NCI-H2029 (cell line): ENCODE data around the gene SLC52A1.
"Not testable (repeated sequence)": the region's sequence is repeated elsewhere in the genome, so short reads cannot be mapped to it uniquely, and the experiment has no call there.

Source experiments
- DNase-seq: peaks from one replicate; lab custom pipeline; 2025; lab: John Stamatoyannopoulos, UW

Gene SLC52A1

GRCh38 chr17:5035315-5035714 lies at the start of gene SLC52A1:
TSS of gene SLC52A1 (minus strand) at chr17:5035426. CDS start at chr17:5034606, 820 bp downstream.
- no peak for DNase-seq

- no peak for DNase-seq
These were observed 45.4 kb upstream of the SLC52A1 start for GRCh38 chr17:5080591-5080990.

- DNase-seq = peak; percentile 63
These were observed 43.1 kb upstream of the SLC52A1 start, which contains the start of gene ZFP3 for GRCh38 chr17:5078106-5079028. TSS of gene ZFP3 (plus strand) at chr17:5078467. CDS start at chr17:5091505, 13,038 bp downstream.

- no peak for DNase-seq
These were observed 42.5 kb upstream of the SLC52A1 start for GRCh38 chr17:5077781-5078105.

- DNase-seq = not testable (repeated sequence)
These were observed 42.0 kb upstream of the SLC52A1 start for GRCh38 chr17:5077275-5077674.

GRCh38 chr17:5075472-5075871 lies 40.2 kb upstream of the SLC52A1 start:
- DNase-seq = not testable (repeated sequence)

GRCh38 chr17:5069724-5070123 lies 34.5 kb upstream of the SLC52A1 start:
- DNase-seq = no peak

GRCh38 chr17:5068236-5068635 lies 33.0 kb upstream of the SLC52A1 start:
- DNase-seq = no peak

GRCh38 chr17:5065227-5065744 lies 30.1 kb upstream of the SLC52A1 start:
- no peak for DNase-seq

GRCh38 chr17:5055543-5055942 lies 20.3 kb upstream of the SLC52A1 start:
- no peak for DNase-seq

GRCh38 chr17:5050278-5050677 lies 15.1 kb upstream of the SLC52A1 start:
- DNase-seq = no peak

GRCh38 chr17:5049314-5049841 lies 14.2 kb upstream of the SLC52A1 start:
- no peak for DNase-seq

GRCh38 chr17:5047446-5047845 lies 12.2 kb upstream of the SLC52A1 start:
- DNase-seq = no peak

- no peak for DNase-seq
These were observed 10.3 kb upstream of the SLC52A1 start for GRCh38 chr17:5045496-5045895.

GRCh38 chr17:5044630-5045029 lies 9.4 kb upstream of the SLC52A1 start:
- no peak for DNase-seq

GRCh38 chr17:5043524-5043923 lies 8.3 kb upstream of the SLC52A1 start:
- no peak for DNase-seq

GRCh38 chr17:5042157-5043022 lies 7.2 kb upstream of the SLC52A1 start:
- DNase-seq = no peak

- no peak for DNase-seq
These were observed 575 bp downstream of the SLC52A1 start for GRCh38 chr17:5034651-5035050.

- no peak for DNase-seq
These were observed 1.2 kb downstream of the SLC52A1 start for GRCh38 chr17:5034063-5034462.

GRCh38 chr17:5033352-5034015 lies 1.7 kb downstream of the SLC52A1 start:
- no peak for DNase-seq

GRCh38 chr17:5032865-5033264 lies 2.4 kb downstream of the SLC52A1 start:
- DNase-seq = no peak
